Activated naive CD4-positive, alpha-beta T cell treated with anti-CD3 and anti-CD28 coated beads, Interleukin-2, amount 50 U/mL, for 24 hours (primary cell): Measurements from ENCODE around the gene HPGDS.
A peak's percentile ranks its signal among the peaks of the same experiment; 100 is the strongest.

Source experiments
- H3K27ac Mint-ChIP-seq: one replicate; pipeline ENCODE4 v1.8.0; 2021; ENCODE audit warnings: mild to moderate bottlenecking, mixed read lengths
- H3K27me3 Mint-ChIP-seq: one replicate; pipeline ENCODE4 v1.8.0; 2021; ENCODE audit warnings: mixed read lengths
- H3K36me3 Mint-ChIP-seq: one replicate; pipeline ENCODE4 v1.8.0; 2021; ENCODE audit warnings: mixed read lengths
- H3K4me1 Mint-ChIP-seq: one replicate; pipeline ENCODE4 v1.8.0; 2021; ENCODE audit warnings: mixed read lengths
- H3K4me3 Mint-ChIP-seq: one replicate; pipeline ENCODE4 v1.8.0; 2021; ENCODE audit warnings: mild to moderate bottlenecking, mixed read lengths
- H3K9me3 Mint-ChIP-seq: one replicate; pipeline ENCODE4 v1.8.0; 2021; ENCODE audit warnings: mixed read lengths

HPGDS gene

GRCh38 chr4:94365304-94365703 lies 22.7 kb upstream of the HPGDS start:
- Mint-ChIP-seq H3K27ac (no peak overlapping the region), H3K9me3 (no peaks in the 10 kb centered on the region)

GRCh38 chr4:94364527-94364926 lies 21.9 kb upstream of the HPGDS start:
- H3K36me3 Mint-ChIP-seq = no peaks in the 10 kb centered on the region
- H3K4me1 Mint-ChIP-seq = no peaks in the 10 kb centered on the region
- peaks cover 8% of the 10 kb centered on the region for H3K27me3 Mint-ChIP-seq
- H3K4me3 Mint-ChIP-seq = no peak overlapping the region
- no peak overlapping the region for H3K27ac Mint-ChIP-seq
- no peaks in the 10 kb centered on the region for H3K9me3 Mint-ChIP-seq

More at GRCh38 chr4:94365304-94365703, 22.7 kb upstream of the HPGDS start:
- no peaks in the 10 kb centered on the region for H3K36me3 Mint-ChIP-seq
- H3K27me3 Mint-ChIP-seq = peaks cover 13% of the 10 kb centered on the region
- H3K4me1 Mint-ChIP-seq = no peaks in the 10 kb centered on the region
- no peak overlapping the region for H3K4me3 Mint-ChIP-seq

GRCh38 chr4:94363136-94363655 lies 20.6 kb upstream of the HPGDS start:
- peaks cover 9% of the 10 kb centered on the region for H3K27me3 Mint-ChIP-seq
- H3K27ac Mint-ChIP-seq = no peak overlapping the region
- H3K4me1 Mint-ChIP-seq = no peaks in the 10 kb centered on the region
- H3K4me3 Mint-ChIP-seq = no peak overlapping the region
- H3K36me3 Mint-ChIP-seq = no peaks in the 10 kb centered on the region
- no peaks in the 10 kb centered on the region for H3K9me3 Mint-ChIP-seq

GRCh38 chr4:94359838-94360237 lies 17.2 kb upstream of the HPGDS start:
- Mint-ChIP-seq H3K27me3 (peaks cover 2% of the 10 kb centered on the region), H3K4me3 (no peak overlapping the region), H3K36me3 (no peaks in the 10 kb centered on the region)

GRCh38 chr4:94359221-94359620 lies 16.6 kb upstream of the HPGDS start:
- Mint-ChIP-seq H3K4me3 (no peak overlapping the region), H3K27me3 (peaks cover 2% of the 10 kb centered on the region), H3K36me3 (no peaks in the 10 kb centered on the region), H3K27ac (no peak overlapping the region), H3K9me3 (no peaks in the 10 kb centered on the region), H3K4me1 (no peaks in the 10 kb centered on the region)

More at GRCh38 chr4:94359838-94360237, 17.2 kb upstream of the HPGDS start:
- Mint-ChIP-seq H3K4me1 (no peaks in the 10 kb centered on the region), H3K27ac (no peak overlapping the region), H3K9me3 (no peaks in the 10 kb centered on the region)

GRCh38 chr4:94358101-94358500 lies 15.5 kb upstream of the HPGDS start:
- no peak overlapping the region for H3K27ac Mint-ChIP-seq
- no peaks in the 10 kb centered on the region for H3K9me3 Mint-ChIP-seq
- H3K4me1 Mint-ChIP-seq = no peaks in the 10 kb centered on the region
- peaks cover 2% of the 10 kb centered on the region for H3K27me3 Mint-ChIP-seq
- H3K4me3 Mint-ChIP-seq = no peak overlapping the region
- no peaks in the 10 kb centered on the region for H3K36me3 Mint-ChIP-seq

- Mint-ChIP-seq H3K4me1 (no peaks in the 10 kb centered on the region), H3K4me3 (no peak overlapping the region), H3K36me3 (no peaks in the 10 kb centered on the region), H3K9me3 (no peaks in the 10 kb centered on the region), H3K27me3 (peaks cover 2% of the 10 kb centered on the region), H3K27ac (no peak overlapping the region)
Observed at GRCh38 chr4:94357624-94358023, 15.0 kb upstream of the HPGDS start.

GRCh38 chr4:94356444-94356843 lies 13.8 kb upstream of the HPGDS start:
- Mint-ChIP-seq H3K4me1 (peaks cover 9% of the 10 kb centered on the region), H3K27ac (no peak overlapping the region), H3K27me3 (peaks cover 3% of the 10 kb centered on the region), H3K4me3 (no peak overlapping the region), H3K9me3 (no peaks in the 10 kb centered on the region), H3K36me3 (no peaks in the 10 kb centered on the region)

- Mint-ChIP-seq H3K9me3 (no peaks in the 10 kb centered on the region), H3K4me3 (no peak overlapping the region), H3K27ac (no peak overlapping the region), H3K4me1 (peaks cover 10% of the 10 kb centered on the region), H3K27me3 (peaks cover 12% of the 10 kb centered on the region), H3K36me3 (no peaks in the 10 kb centered on the region)
Observed at GRCh38 chr4:94354474-94354896, 11.8 kb upstream of the HPGDS start.

GRCh38 chr4:94352996-94353395 lies 10.4 kb upstream of the HPGDS start:
- no peaks in the 10 kb centered on the region for H3K36me3 Mint-ChIP-seq
- peaks cover 10% of the 10 kb centered on the region for H3K27me3 Mint-ChIP-seq
- H3K4me1 Mint-ChIP-seq = peaks cover 18% of the 10 kb centered on the region
- no peaks in the 10 kb centered on the region for H3K9me3 Mint-ChIP-seq
- H3K27ac Mint-ChIP-seq = no peak overlapping the region
- no peak overlapping the region for H3K4me3 Mint-ChIP-seq

- Mint-ChIP-seq H3K36me3 (no peaks in the 10 kb centered on the region), H3K9me3 (no peaks in the 10 kb centered on the region), H3K4me3 (no peak overlapping the region), H3K27me3 (peaks cover 10% of the 10 kb centered on the region), H3K27ac (no peak overlapping the region), H3K4me1 (peaks cover 18% of the 10 kb centered on the region)
Observed at GRCh38 chr4:94352163-94352562, 9.5 kb upstream of the HPGDS start.

GRCh38 chr4:94351319-94351718 lies 8.7 kb upstream of the HPGDS start:
- no peak overlapping the region for H3K4me3 Mint-ChIP-seq
- no peak overlapping the region for H3K27ac Mint-ChIP-seq
- H3K4me1 Mint-ChIP-seq = peaks cover 18% of the 10 kb centered on the region
- no peaks in the 10 kb centered on the region for H3K36me3 Mint-ChIP-seq
- peaks cover 10% of the 10 kb centered on the region for H3K27me3 Mint-ChIP-seq
- no peaks in the 10 kb centered on the region for H3K9me3 Mint-ChIP-seq

- no peaks in the 10 kb centered on the region for H3K36me3 Mint-ChIP-seq
- H3K9me3 Mint-ChIP-seq = no peaks in the 10 kb centered on the region
- peaks cover 18% of the 10 kb centered on the region for H3K4me1 Mint-ChIP-seq
- no peak overlapping the region for H3K4me3 Mint-ChIP-seq
- H3K27me3 Mint-ChIP-seq = peaks cover 10% of the 10 kb centered on the region
- no peak overlapping the region for H3K27ac Mint-ChIP-seq
Observed at GRCh38 chr4:94350095-94350494, 7.5 kb upstream of the HPGDS start.

GRCh38 chr4:94349193-94349592 lies 6.6 kb upstream of the HPGDS start:
- peaks cover 18% of the 10 kb centered on the region for H3K4me1 Mint-ChIP-seq
- H3K9me3 Mint-ChIP-seq = no peaks in the 10 kb centered on the region
- H3K27me3 Mint-ChIP-seq = peaks cover 10% of the 10 kb centered on the region
- peak overlapping the region; percentile 82 for H3K27ac Mint-ChIP-seq
- no peaks in the 10 kb centered on the region for H3K36me3 Mint-ChIP-seq
- H3K4me3 Mint-ChIP-seq = no peak overlapping the region

- Mint-ChIP-seq H3K27ac (no peak overlapping the region), H3K27me3 (peaks cover 10% of the 10 kb centered on the region), H3K4me3 (no peak overlapping the region), H3K36me3 (no peaks in the 10 kb centered on the region), H3K9me3 (no peaks in the 10 kb centered on the region), H3K4me1 (peaks cover 18% of the 10 kb centered on the region)
Observed at GRCh38 chr4:94348666-94349065, 6.0 kb upstream of the HPGDS start.

- Mint-ChIP-seq H3K4me3 (no peak overlapping the region), H3K36me3 (no peaks in the 10 kb centered on the region), H3K27me3 (peaks cover 9% of the 10 kb centered on the region), H3K9me3 (no peaks in the 10 kb centered on the region), H3K4me1 (peaks cover 10% of the 10 kb centered on the region), H3K27ac (no peak overlapping the region)
Observed at GRCh38 chr4:94346541-94346940, 3.9 kb upstream of the HPGDS start.

GRCh38 chr4:94345969-94346368 lies 3.3 kb upstream of the HPGDS start:
- Mint-ChIP-seq H3K27me3 (peaks cover 8% of the 10 kb centered on the region), H3K4me1 (peaks cover 8% of the 10 kb centered on the region), H3K9me3 (no peaks in the 10 kb centered on the region), H3K4me3 (no peak overlapping the region), H3K36me3 (no peaks in the 10 kb centered on the region), H3K27ac (no peak overlapping the region)
